RWPE1 (cell line): ENCODE data around the gene LASP1NB.
A peak's percentile ranks its signal among the peaks of the same experiment; 100 is the strongest.

Experiments used
- CTCF ChIA-PET: fragments of 350-600 bp; sonication (Branson Sonifier 250); formaldehyde crosslinking; extraction: SDS; loops from one replicate; lab custom pipeline; 2021; lab: Yijun Ruan, JAX
- POLR2A ChIA-PET: fragments of 400-600 bp; formaldehyde crosslinking; extraction: SDS; loops from one replicate; lab custom pipeline; 2020; ENCODE audit warnings: antibody characterized with exemption; ENCODE audit not compliant: low non-redundant PET; lab: Yijun Ruan, JAX
- DNase-seq: peaks from one replicate; pipeline ENCODE4 v3.0.0; 2012; ENCODE audit warnings: low spot score
- H3K27ac ChIP-seq: fragments of 450-650 bp; 2 replicates; pipeline ENCODE4 v1.5.1; 2017
- TF ChIP-seq, protein P1 (sequence below): fragments of 450-650 bp; conservative IDR thresholded peaks from 2 replicates; pipeline ENCODE4 v1.5.1; 2017; ENCODE audit warnings: low read depth, mild to moderate bottlenecking

The LASP1NB gene

DNA sequence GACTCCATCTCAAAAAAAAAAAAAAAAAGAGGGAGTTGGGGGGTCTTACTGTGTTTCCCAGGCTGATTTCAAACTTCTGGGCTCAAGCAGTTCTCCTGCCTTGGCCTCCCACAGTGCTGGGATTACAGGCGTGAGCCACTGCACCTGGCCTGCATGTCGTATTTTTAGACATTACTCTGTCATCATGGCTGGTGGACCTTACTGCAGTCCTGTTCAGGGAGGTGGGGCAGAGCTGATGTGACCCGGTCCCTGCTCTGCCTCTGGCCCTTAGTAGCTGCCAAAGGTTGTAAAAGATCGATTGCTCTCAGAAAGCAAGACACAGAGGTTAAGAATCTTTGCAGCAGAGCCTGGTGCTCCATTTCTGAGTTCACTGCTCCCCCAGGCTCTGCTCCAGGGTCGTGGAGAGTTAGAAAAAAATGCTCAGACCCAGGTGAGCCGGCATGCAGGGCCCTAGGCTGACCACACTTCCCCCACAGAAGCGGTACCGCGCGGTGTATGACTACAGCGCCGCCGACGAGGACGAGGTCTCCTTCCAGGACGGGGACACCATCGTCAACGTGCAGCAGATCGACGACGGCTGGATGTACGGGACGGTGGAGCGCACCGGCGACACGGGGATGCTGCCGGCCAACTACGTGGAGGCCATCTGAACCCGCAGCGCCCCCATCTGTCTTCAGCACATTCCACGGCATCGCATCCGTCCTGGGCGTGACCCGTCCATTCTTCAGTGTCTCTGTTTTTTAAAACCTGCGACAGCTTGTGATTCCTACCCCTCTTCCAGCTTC, 7.1 kb upstream of the LASP1NB start:
- TF ChIP-seq, protein P1, sequence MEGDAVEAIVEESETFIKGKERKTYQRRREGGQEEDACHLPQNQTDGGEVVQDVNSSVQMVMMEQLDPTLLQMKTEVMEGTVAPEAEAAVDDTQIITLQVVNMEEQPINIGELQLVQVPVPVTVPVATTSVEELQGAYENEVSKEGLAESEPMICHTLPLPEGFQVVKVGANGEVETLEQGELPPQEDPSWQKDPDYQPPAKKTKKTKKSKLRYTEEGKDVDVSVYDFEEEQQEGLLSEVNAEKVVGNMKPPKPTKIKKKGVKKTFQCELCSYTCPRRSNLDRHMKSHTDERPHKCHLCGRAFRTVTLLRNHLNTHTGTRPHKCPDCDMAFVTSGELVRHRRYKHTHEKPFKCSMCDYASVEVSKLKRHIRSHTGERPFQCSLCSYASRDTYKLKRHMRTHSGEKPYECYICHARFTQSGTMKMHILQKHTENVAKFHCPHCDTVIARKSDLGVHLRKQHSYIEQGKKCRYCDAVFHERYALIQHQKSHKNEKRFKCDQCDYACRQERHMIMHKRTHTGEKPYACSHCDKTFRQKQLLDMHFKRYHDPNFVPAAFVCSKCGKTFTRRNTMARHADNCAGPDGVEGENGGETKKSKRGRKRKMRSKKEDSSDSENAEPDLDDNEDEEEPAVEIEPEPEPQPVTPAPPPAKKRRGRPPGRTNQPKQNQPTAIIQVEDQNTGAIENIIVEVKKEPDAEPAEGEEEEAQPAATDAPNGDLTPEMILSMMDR = no peak
- H3K27ac ChIP-seq = 0 out of 2 replicates have a peak overlapping the region, but pooled peaks have one; percentile 5
- ChIA-PET POLR2A (interaction anchor here (0.6 kb wide), 1 partner anchor 34 kb away, joined by 3 read pairs; no protein-coding TSS in a partner anchor), CTCF (interaction anchor here (0.7 kb wide), 1 partner anchor 191 kb away, joined by 3 read pairs; no protein-coding TSS in a partner anchor)
- no peak for DNase-seq

DNA sequence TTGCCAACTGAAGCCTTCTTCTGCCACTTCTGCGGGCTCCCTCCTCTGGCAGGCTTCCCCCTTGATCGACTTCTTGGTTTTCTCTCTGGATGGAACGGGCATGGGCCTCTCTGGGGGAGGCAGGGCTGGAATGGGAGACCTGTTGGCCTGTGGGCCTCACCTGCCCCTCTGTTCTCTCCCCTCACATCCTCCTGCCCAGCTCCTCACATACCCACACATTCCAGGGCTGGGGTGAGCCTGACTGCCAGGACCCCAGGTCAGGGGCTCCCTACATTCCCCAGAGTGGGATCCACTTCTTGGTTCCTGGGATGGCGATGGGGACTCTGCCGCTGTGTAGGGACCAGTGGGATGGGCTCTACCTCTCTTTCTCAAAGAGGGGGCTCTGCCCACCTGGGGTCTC, 6.5 kb upstream of the LASP1NB start:
- TF ChIP-seq, protein P1 = no peak
- H3K27ac ChIP-seq = peak overlapping the region; percentile 36; the same call in 1 of the 2 replicates
- no peak for DNase-seq
- ChIA-PET CTCF (no interaction called here), POLR2A (interaction anchor here (0.6 kb wide), 1 partner anchor 35 kb away, joined by 3 read pairs; no protein-coding TSS in a partner anchor)

DNA sequence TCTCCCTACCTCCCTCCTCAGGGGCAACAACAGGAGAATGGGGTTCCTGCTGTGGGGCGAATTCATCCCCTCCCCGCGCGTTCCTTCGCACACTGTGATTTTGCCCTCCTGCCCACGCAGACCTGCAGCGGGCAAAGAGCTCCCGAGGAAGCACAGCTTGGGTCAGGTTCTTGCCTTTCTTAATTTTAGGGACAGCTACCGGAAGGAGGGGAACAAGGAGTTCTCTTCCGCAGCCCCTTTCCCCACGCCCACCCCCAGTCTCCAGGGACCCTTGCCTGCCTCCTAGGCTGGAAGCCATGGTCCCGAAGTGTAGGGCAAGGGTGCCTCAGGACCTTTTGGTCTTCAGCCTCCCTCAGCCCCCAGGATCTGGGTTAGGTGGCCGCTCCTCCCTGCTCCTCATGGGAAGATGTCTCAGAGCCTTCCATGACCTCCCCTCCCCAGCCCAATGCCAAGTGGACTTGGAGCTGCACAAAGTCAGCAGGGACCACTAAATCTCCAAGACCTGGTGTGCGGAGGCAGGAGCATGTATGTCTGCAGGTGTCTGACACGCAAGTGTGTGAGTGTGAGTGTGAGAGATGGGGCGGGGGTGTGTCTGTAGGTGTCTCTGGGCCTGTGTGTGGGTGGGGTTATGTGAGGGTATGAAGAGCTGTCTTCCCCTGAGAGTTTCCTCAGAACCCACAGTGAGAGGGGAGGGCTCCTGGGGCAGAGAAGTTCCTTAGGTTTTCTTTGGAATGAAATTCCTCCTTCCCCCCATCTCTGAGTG, 5.9 kb upstream of the LASP1NB start:
- H3K27ac ChIP-seq = peak overlapping the region; percentile 36
- POLR2A ChIA-PET = no interaction called here
- CTCF ChIA-PET = no interaction called here
- TF ChIP-seq, protein P1 = no peak
- no peak for DNase-seq

DNA sequence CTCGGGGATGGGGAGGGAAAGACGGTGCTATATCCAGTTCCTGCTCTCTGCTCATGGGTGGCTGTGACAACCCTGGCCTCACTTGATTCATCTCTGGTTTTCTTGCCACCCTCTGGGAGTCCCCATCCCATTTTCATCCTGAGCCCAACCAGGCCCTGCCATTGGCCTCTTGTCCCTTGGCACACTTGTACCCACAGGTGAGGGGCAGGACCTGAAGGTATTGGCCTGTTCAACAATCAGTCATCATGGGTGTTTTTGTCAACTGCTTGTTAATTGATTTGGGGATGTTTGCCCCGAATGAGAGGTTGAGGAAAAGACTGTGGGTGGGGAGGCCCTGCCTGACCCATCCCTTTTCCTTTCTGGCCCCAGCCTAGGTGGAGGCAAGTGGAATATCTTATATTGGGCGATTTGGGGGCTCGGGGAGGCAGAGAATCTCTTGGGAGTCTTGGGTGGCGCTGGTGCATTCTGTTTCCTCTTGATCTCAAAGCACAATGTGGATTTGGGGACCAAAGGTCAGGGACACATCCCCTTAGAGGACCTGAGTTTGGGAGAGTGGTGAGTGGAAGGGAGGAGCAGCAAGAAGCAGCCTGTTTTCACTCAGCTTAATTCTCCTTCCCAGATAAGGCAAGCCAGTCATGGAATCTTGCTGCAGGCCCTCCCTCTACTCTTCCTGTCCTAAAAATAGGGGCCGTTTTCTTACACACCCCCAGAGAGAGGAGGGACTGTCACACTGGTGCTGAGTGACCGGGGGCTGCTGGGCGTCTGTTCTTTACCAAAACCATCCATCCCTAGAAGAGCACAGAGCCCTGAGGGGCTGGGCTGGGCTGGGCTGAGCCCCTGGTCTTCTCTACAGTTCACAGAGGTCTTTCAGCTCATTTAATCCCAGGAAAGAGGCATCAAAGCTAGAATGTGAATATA, 4.8 kb upstream of the LASP1NB start:
- peak overlapping the region; percentile 36 for H3K27ac ChIP-seq
- POLR2A ChIA-PET = interaction anchor here (0.7 kb wide), 1 partner anchor 50 kb away, joined by 3 read pairs; no protein-coding TSS in a partner anchor
- CTCF ChIA-PET = no interaction called here
- no peak for DNase-seq
- TF ChIP-seq, protein P1 = no peak

DNA sequence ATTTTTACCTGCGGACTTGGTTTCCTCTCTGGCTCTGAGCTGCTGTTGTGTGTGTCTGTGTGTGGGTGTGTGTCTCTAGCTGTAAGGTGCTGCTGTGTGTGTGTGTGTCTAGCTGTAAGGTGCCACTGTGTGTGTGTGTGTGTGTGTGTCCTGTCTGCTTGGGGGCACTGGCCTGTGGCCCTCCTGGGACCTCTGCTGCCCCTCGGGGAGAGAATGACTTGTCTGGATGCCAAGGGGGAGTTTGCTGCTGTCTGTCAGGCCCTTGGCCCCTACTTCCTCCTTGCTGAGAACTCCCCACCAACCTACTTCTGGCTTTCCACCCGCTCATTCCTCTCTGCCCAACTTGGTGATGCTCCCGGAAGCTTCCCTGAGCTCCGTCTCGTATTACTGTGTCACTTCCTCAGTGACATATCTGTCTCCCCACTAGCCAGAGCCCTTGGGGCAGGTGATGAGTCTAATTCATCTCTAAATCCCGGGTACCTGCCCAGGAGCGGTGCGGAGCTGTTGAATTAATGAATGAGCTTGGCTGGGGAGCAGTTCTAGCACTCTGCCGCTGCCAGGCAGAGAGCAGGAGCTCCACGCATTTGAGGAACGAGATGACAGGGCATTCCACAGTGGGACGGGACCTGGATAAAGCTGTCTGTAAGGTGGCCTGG, 3.5 kb upstream of the LASP1NB start:
- DNase-seq = no peak
- H3K27ac ChIP-seq = peak overlapping the region; percentile 50
- ChIA-PET CTCF (no interaction called here), POLR2A (no interaction called here)
- TF ChIP-seq, protein P1 = no peak
